Hindlimb muscle (tissue), 1 donor: Measurements from ENCODE around the gene MSX2. TPM values are rescaled to one million over a fixed set of nuclear protein-coding genes. Genes with fewer than 3 reads are reported as not detected.

Experiments
- DNase-seq: peaks from one replicate; pipeline ENCODE4 v3.0.0-alpha.2; 2013
- polyA plus RNA-seq: library from polyadenylated mRNA; unstranded; fragments of 120-200 nt; gene quantifications from one replicate; pipeline ENCODE4 v1.2.1, GENCODE V29; 2013; ENCODE audit not compliant: insufficient read length

Gene MSX2
- polyA plus RNA-seq, 1 donor, result 0.44 TPM

- DNase-seq, result no peak
Observed at GRCh38 chr5:174718880-174719610, 5.3 kb upstream of the MSX2 start.

GRCh38 chr5:174719793-174720611, 4.4 kb upstream of the MSX2 start:
- DNase-seq, result no peak

- no peak for DNase-seq
Observed at GRCh38 chr5:174720612-174721529, 3.5 kb upstream of the MSX2 start.

- no peak for DNase-seq
Observed at GRCh38 chr5:174721530-174722432, 2.6 kb upstream of the MSX2 start.

GRCh38 chr5:174722500-174722899, 1.9 kb upstream of the MSX2 start:
- DNase-seq, result no peak

GRCh38 chr5:174723315-174723978, 935 bp upstream of the MSX2 start:
- no peak for DNase-seq

- DNase-seq, result no peak
Observed at GRCh38 chr5:174723979-174724483, 351 bp upstream of the MSX2 start.

- no peak for DNase-seq
Observed at GRCh38 chr5:174725261-174725990, 1.0 kb downstream of the MSX2 start.

- no peak for DNase-seq
Observed at GRCh38 chr5:174725991-174726601, 1.7 kb downstream of the MSX2 start.

GRCh38 chr5:174726916-174727793, 2.8 kb downstream of the MSX2 start:
- no peak for DNase-seq

GRCh38 chr5:174727794-174728680, 3.7 kb downstream of the MSX2 start:
- DNase-seq, result no peak

GRCh38 chr5:174729075-174729680, 4.8 kb downstream of the MSX2 start:
- no peak for DNase-seq

GRCh38 chr5:174731214-174732035, 7.0 kb downstream of the MSX2 start:
- no peak for DNase-seq

- DNase-seq, result no peak
Observed at GRCh38 chr5:174732036-174733020, 7.9 kb downstream of the MSX2 start.

- DNase-seq, result no peak
Observed at GRCh38 chr5:174733091-174733690, 8.8 kb downstream of the MSX2 start.
